Measurements from ENCODE around the gene RXRG. TPM values are rescaled to one million over a fixed set of nuclear protein-coding genes. Genes with fewer than 3 reads are reported as not detected.
"Not testable (repeated sequence)": the region's sequence is repeated elsewhere in the genome, so short reads cannot be mapped to it uniquely, and the experiment has no call there.

The RXRG gene
- total RNA-seq (2014; rRNA removed; shearing (Covaris generic); ENCODE audit: low replicate concordance): 0.47 TPM in 1 of 2 replicates, not detected in the other

GRCh38 chr1:165444897-165445370, at the start of gene RXRG:
TSS of gene RXRG (minus strand) at chr1:165445126. CDS start at chr1:165444893, 233 bp downstream.
- H3K36me3 ChIP-seq: no peaks in the 10 kb centered on the region
- peaks cover 27% of the 10 kb centered on the region for H3K27me3 ChIP-seq
- H3K9me3 ChIP-seq: no peaks in the 10 kb centered on the region
- DNase-seq: peak; percentile 54
- H3K4me3 ChIP-seq: peak within 1 kb of the TSS; percentile 5; the same call in 1 of the 2 replicates

GRCh38 chr1:165492845-165493373, 48.0 kb upstream of the RXRG start:
- no peaks in the 10 kb centered on the region; the same call in 1 of the 2 replicates for H3K27me3 ChIP-seq
- no peak overlapping the region for H3K4me3 ChIP-seq
- DNase-seq: no peak
- H3K36me3 ChIP-seq: no peaks in the 10 kb centered on the region
- H3K9me3 ChIP-seq: no peaks in the 10 kb centered on the region

GRCh38 chr1:165490175-165490574, 45.2 kb upstream of the RXRG start:
- no peak for DNase-seq
- Histone ChIP-seq H3K9me3 (no peaks in the 10 kb centered on the region), H3K36me3 (no peaks in the 10 kb centered on the region), H3K4me3 (no peak overlapping the region), H3K27me3 (no peaks in the 10 kb centered on the region; the same call in none of the 2 replicates)

GRCh38 chr1:165487921-165488320, 43.0 kb upstream of the RXRG start:
- H3K9me3 ChIP-seq: no peaks in the 10 kb centered on the region
- no peaks in the 10 kb centered on the region; the same call in none of the 2 replicates for H3K27me3 ChIP-seq
- H3K36me3 ChIP-seq: no peaks in the 10 kb centered on the region
- H3K4me3 ChIP-seq: no peak overlapping the region
- DNase-seq: no peak

- Histone ChIP-seq H3K9me3 (no peaks in the 10 kb centered on the region), H3K27me3 (no peaks in the 10 kb centered on the region; the same call in none of the 2 replicates), H3K36me3 (no peaks in the 10 kb centered on the region), H3K4me3 (no peak overlapping the region)
- DNase-seq: no peak
Observed at GRCh38 chr1:165486663-165487062, 41.7 kb upstream of the RXRG start.

- Histone ChIP-seq H3K9me3 (no peaks in the 10 kb centered on the region), H3K27me3 (no peaks in the 10 kb centered on the region; the same call in none of the 2 replicates), H3K4me3 (no peak overlapping the region), H3K36me3 (no peaks in the 10 kb centered on the region)
- DNase-seq: no peak
Observed at GRCh38 chr1:165485716-165486115, 40.8 kb upstream of the RXRG start.

GRCh38 chr1:165484532-165484931, 39.6 kb upstream of the RXRG start:
- H3K9me3 ChIP-seq: no peaks in the 10 kb centered on the region
- no peaks in the 10 kb centered on the region; the same call in 1 of the 2 replicates for H3K27me3 ChIP-seq
- no peak overlapping the region for H3K4me3 ChIP-seq
- H3K36me3 ChIP-seq: no peaks in the 10 kb centered on the region
- no peak for DNase-seq

GRCh38 chr1:165483412-165483811, 38.5 kb upstream of the RXRG start:
- DNase-seq: no peak
- Histone ChIP-seq H3K36me3 (no peaks in the 10 kb centered on the region), H3K27me3 (no peaks in the 10 kb centered on the region; the same call in 1 of the 2 replicates), H3K4me3 (no peak overlapping the region), H3K9me3 (no peaks in the 10 kb centered on the region)

- H3K9me3 ChIP-seq: no peaks in the 10 kb centered on the region
- H3K27me3 ChIP-seq: no peaks in the 10 kb centered on the region
- H3K4me3 ChIP-seq: no peak overlapping the region
- no peaks in the 10 kb centered on the region for H3K36me3 ChIP-seq
- DNase-seq: peak; percentile 84
Observed at GRCh38 chr1:165481820-165482532, 37.0 kb upstream of the RXRG start.

GRCh38 chr1:165476776-165477175, 31.9 kb upstream of the RXRG start:
- DNase-seq: no peak
- H3K27me3 ChIP-seq: no peaks in the 10 kb centered on the region
- no peaks in the 10 kb centered on the region for H3K9me3 ChIP-seq
- no peaks in the 10 kb centered on the region for H3K36me3 ChIP-seq
- no peak overlapping the region for H3K4me3 ChIP-seq

GRCh38 chr1:165474196-165474595, 29.3 kb upstream of the RXRG start:
- no peaks in the 10 kb centered on the region for H3K36me3 ChIP-seq
- no peaks in the 10 kb centered on the region for H3K9me3 ChIP-seq
- no peak overlapping the region for H3K4me3 ChIP-seq
- DNase-seq: no peak
- no peaks in the 10 kb centered on the region for H3K27me3 ChIP-seq

GRCh38 chr1:165473081-165473480, 28.2 kb upstream of the RXRG start:
- Histone ChIP-seq H3K36me3 (no peaks in the 10 kb centered on the region), H3K4me3 (no peak overlapping the region), H3K9me3 (no peaks in the 10 kb centered on the region), H3K27me3 (no peaks in the 10 kb centered on the region)
- no peak for DNase-seq

- Histone ChIP-seq H3K4me3 (no peak overlapping the region), H3K9me3 (no peaks in the 10 kb centered on the region), H3K36me3 (no peaks in the 10 kb centered on the region), H3K27me3 (0 out of 2 replicates have a peak, but pooled peaks cover 5% of the 10 kb centered on the region)
- no peak for DNase-seq
Observed at GRCh38 chr1:165468726-165469249, 23.9 kb upstream of the RXRG start.

- Histone ChIP-seq H3K9me3 (no peaks in the 10 kb centered on the region), H3K36me3 (no peaks in the 10 kb centered on the region), H3K4me3 (no peak overlapping the region), H3K27me3 (peaks cover 5% of the 10 kb centered on the region; the same call in 1 of the 2 replicates)
- DNase-seq: no peak
Observed at GRCh38 chr1:165468253-165468652, 23.3 kb upstream of the RXRG start.

GRCh38 chr1:165467706-165468105, 22.8 kb upstream of the RXRG start:
- peaks cover 11% of the 10 kb centered on the region; the same call in 1 of the 2 replicates for H3K27me3 ChIP-seq
- H3K9me3 ChIP-seq: no peaks in the 10 kb centered on the region
- no peaks in the 10 kb centered on the region for H3K36me3 ChIP-seq
- DNase-seq: no peak
- no peak overlapping the region for H3K4me3 ChIP-seq

- Histone ChIP-seq H3K4me3 (no peak overlapping the region), H3K27me3 (peaks cover 15% of the 10 kb centered on the region; the same call in 1 of the 2 replicates), H3K9me3 (no peaks in the 10 kb centered on the region), H3K36me3 (no peaks in the 10 kb centered on the region)
- DNase-seq: no peak
Observed at GRCh38 chr1:165463978-165464377, 19.1 kb upstream of the RXRG start.

- H3K4me3 ChIP-seq, H3K9me3 ChIP-seq, H3K36me3 ChIP-seq, DNase-seq: not testable (repeated sequence)
- peaks cover 13% of the 10 kb centered on the region; the same call in 1 of the 2 replicates for H3K27me3 ChIP-seq
Observed at GRCh38 chr1:165459683-165460082, 14.8 kb upstream of the RXRG start.

All from MG63 (cell line).